HL-60 (cell line): ENCODE data around the gene ATP2A2.

Experiments
- REST ChIP-seq: IDR thresholded peaks from 2 replicates; pipeline ENCODE4 v1.6.1; 2012; ENCODE audit warnings: low read depth; ENCODE audit not compliant: insufficient replicate concordance
- TF ChIP-seq, protein P1 (sequence below): IDR thresholded peaks from one replicate; pipeline ENCODE4 v1.5.1; 2011; ENCODE audit warnings: low read length, control low read depth, inconsistent platforms; ENCODE audit not compliant: insufficient read depth

DNA sequence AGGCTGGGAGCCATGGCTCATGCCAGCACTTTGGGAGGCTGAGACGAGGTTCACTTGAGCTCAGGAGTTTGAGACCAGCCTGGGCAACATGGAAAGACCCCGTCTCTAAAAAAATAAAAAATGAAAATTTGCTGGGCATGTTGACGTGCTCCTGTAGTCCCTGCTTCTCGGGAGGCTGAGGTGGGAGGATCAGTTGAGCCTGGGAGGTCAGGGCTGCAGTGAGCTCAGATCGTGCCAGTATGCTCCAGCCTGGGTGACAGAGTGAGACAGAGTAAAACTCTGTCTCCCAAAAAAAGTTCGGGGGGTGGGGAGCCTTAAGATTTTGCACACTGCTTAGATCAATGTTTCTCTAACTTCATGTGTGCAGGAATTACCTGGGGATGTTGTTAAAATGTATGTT, 30.9 kb downstream of the ATP2A2 start:
- no peak for TF ChIP-seq REST
- TF ChIP-seq, protein P1, sequence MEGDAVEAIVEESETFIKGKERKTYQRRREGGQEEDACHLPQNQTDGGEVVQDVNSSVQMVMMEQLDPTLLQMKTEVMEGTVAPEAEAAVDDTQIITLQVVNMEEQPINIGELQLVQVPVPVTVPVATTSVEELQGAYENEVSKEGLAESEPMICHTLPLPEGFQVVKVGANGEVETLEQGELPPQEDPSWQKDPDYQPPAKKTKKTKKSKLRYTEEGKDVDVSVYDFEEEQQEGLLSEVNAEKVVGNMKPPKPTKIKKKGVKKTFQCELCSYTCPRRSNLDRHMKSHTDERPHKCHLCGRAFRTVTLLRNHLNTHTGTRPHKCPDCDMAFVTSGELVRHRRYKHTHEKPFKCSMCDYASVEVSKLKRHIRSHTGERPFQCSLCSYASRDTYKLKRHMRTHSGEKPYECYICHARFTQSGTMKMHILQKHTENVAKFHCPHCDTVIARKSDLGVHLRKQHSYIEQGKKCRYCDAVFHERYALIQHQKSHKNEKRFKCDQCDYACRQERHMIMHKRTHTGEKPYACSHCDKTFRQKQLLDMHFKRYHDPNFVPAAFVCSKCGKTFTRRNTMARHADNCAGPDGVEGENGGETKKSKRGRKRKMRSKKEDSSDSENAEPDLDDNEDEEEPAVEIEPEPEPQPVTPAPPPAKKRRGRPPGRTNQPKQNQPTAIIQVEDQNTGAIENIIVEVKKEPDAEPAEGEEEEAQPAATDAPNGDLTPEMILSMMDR, result no peak
